Adrenal gland (tissue), 12 donors: Measurements from ENCODE around the gene TMEM266. TPM values are rescaled to one million over a fixed set of nuclear protein-coding genes. Genes with fewer than 3 reads are reported as not detected.

ENCODE experiments used
- DNase-seq, 7 donors: peaks; one replicate each; pipeline ENCODE4 v3.0.0-alpha.2; 2019 to 2020
- H3K27ac ChIP-seq, 5 donors: fragments of 200-600 bp; sonication (generic) in 4 of 5; 1 replicate in 3 of 5; 2 replicates in 2 of 5; pipeline versions ENCODE4 v1.5.1 to v1.8.0; 2016 to 2020; ENCODE audit warnings: mild to moderate bottlenecking in 1 of 5
- H3K27me3 ChIP-seq: fragments of 200-600 bp; 2 replicates; pipeline ENCODE4 v1.8.0; 2021
- H3K36me3 ChIP-seq, 2 donors: fragments of 200-600 bp; replicated peaks in 1 of 2; 1 replicate in 1 of 2; 2 replicates in 1 of 2; pipeline versions ENCODE4 v1.5.1 to v1.8.0; 2018 to 2022
- H3K4me1 ChIP-seq, 2 donors: fragments of 200-600 bp; replicated peaks in 1 of 2; 1 replicate in 1 of 2; 2 replicates in 1 of 2; pipeline versions ENCODE4 v1.5.1 to v1.8.0; 2018 to 2021
- H3K4me3 ChIP-seq, 4 donors: fragments of 200-600 bp; sonication (generic) in 3 of 4; one replicate each; pipeline ENCODE4 v1.5.1; 2016 to 2018
- H3K9me3 ChIP-seq, 3 donors: fragments of 200-600 bp; sonication (generic) in 1 of 3; replicated peaks in 1 of 3; 1 replicate in 2 of 3; 2 replicates in 1 of 3; pipeline versions ENCODE4 v1.5.1 to v1.8.0; 2016 to 2021
- CTCF ChIP-seq, 6 experiments: fragments of 450-650 bp in 4 of 6; fragments of 200-600 bp in 2 of 6; sonication (generic) in 1 of 6; IDR thresholded peaks; 1 replicate in 5 of 6; 2 replicates in 1 of 6; pipeline versions ENCODE4 v1.5.1 to v1.8.0; 2016 to 2021; ENCODE audit warnings: antibody characterized with exemption in 6 of 6, mild to moderate bottlenecking in 2 of 6, moderate library complexity in 1 of 6
- POLR2A ChIP-seq, 2 donors: fragments of 450-650 bp; IDR thresholded peaks; one replicate each; pipeline ENCODE4 v1.6.1; 2017; ENCODE audit warnings: antibody characterized with exemption in 2 of 2, mild to moderate bottlenecking in 2 of 2, moderate library complexity in 1 of 2
- WGBS, 4 donors: extraction: QIAGEN DNeasy Blood & Tissue Kit in 2 of 4; methylation state at CpG; one replicate each; pipeline versions ENCODE4 v1.1.5 to v1.1.7; 2013 to 2017; 5-methylcytosine and 5-hydroxymethylcytosine counted together
- intact Hi-C, 2 donors: fragments of 100-400 bp; cut with DNase I; formaldehyde crosslinking; loops; one replicate each; pipeline versions ENCODE4 v1.14.1 to v1.15.0; 2022 to 2023
- polyA plus RNA-seq, 3 donors: library from polyadenylated mRNA; stranded (reverse); fragments of 200-250 nt in 2 of 3; fragments of 350-450 nt in 1 of 3; fragmentation: Illumina TruSeq in 1 of 3; extraction: RNeasy Lipid Tissue Mini Kit (QIAGEN cat#74804) in 1 of 3; gene quantifications; one replicate each; pipeline ENCODE4 v1.2.3, GENCODE V29; 2013 to 2014
- total RNA-seq, 9 donors: library from RNA; depleted of rRNA in 4 of 9; stranded (reverse); fragments of >200 nt in 4 of 9; fragments of 120-200 nt in 1 of 9; fragmentation: NEBNext Ultra II Directional in 1 of 9; extraction: Animal tissue kit (Norgen Biotek cat#: 25700) in 1 of 9; gene quantifications; one replicate each; pipeline versions ENCODE4 v1.1.0 to v1.2.4, GENCODE V29; 2013 to 2023
- donor health status: healthy with polysubstance abuse.
- donor health status: Bipolar disorder and iron deficiency.
- donor health status: DM: yes; HTN: yes; CAD: no.
- donor health status: DM: no; HTN: no; CAD: no.
- donor health status: DM: no; HTN: no; CAD: no.
- donor health status: DM: yes; HTN: yes; CAD: no.

TMEM266 gene
- total and polyA plus RNA-seq, 12 donors, result 1.3 to 23.1 (median 5.9) TPM

GRCh38 chr15:76174654-76175053 is 114.9 kb downstream of the TMEM266 start:
- no peak for DNase-seq
- 93 to 98% (median 95%) methylated on average over 5 of the region's 5 CpGs for WGBS, 4 donors
- Histone ChIP-seq H3K36me3 (no peaks in the 10 kb centered on the region), H3K4me1 (peaks cover 0 to 5% of the 10 kb centered on the region in 2 donors), H3K27ac (no peak overlapping the region), H3K27me3 (no peaks in the 10 kb centered on the region), H3K9me3 (no peaks in the 10 kb centered on the region), H3K4me3 (no peak overlapping the region)
- TF ChIP-seq POLR2A (IDR thresholded peaks at IDR 0.05) (no peak), CTCF (IDR thresholded peaks at IDR 0.05) (no peak)
- intact Hi-C loops, result no loop called here

- TF ChIP-seq CTCF (IDR thresholded peaks at IDR 0.05), result no peak
- TF ChIP-seq POLR2A (IDR thresholded peaks at IDR 0.05), result no peak
- Histone ChIP-seq H3K36me3 (no peaks in the 10 kb centered on the region), H3K4me1 (peaks cover 0 to 5% of the 10 kb centered on the region in 2 donors), H3K27me3 (no peaks in the 10 kb centered on the region), H3K27ac (no peak overlapping the region), H3K4me3 (no peak overlapping the region), H3K9me3 (no peaks in the 10 kb centered on the region)
- peak in 6 of 7 donors; percentile 53 to 78 (median 70) for DNase-seq
- 55 to 68% (median 62%) methylated on average over 3 to 8 of the region's 8 CpGs for WGBS, 4 donors
- intact Hi-C loops, result no loop called here
Measured at GRCh38 chr15:76175442-76175841, 115.7 kb downstream of the TMEM266 start.

- H3K27ac ChIP-seq, result no peak overlapping the region
- H3K4me1 ChIP-seq, result peaks cover 0 to 5% of the 10 kb centered on the region in 2 donors
- H3K27me3 ChIP-seq, result no peaks in the 10 kb centered on the region
- intact Hi-C loops, result no loop called here
- H3K9me3 ChIP-seq, result no peaks in the 10 kb centered on the region
- no peak for TF ChIP-seq POLR2A (IDR thresholded peaks at IDR 0.05)
- TF ChIP-seq CTCF (IDR thresholded peaks at IDR 0.05), result no peak
- no peak overlapping the region for H3K4me3 ChIP-seq
- WGBS, 4 donors, result 94 to 100% (median 97%) methylated on average over 3 to 10 of the region's 10 CpGs
- DNase-seq, result no peak
- H3K36me3 ChIP-seq, result no peaks in the 10 kb centered on the region
Measured at GRCh38 chr15:76176059-76176458, 116.3 kb downstream of the TMEM266 start.

- Histone ChIP-seq H3K36me3 (no peaks in the 10 kb centered on the region), H3K27ac (peak overlapping the region in 2 of 5 donors; percentile 29 to 69), H3K4me1 (peaks cover 0 to 5% of the 10 kb centered on the region in 2 donors), H3K4me3 (no peak overlapping the region), H3K9me3 (no peaks in the 10 kb centered on the region), H3K27me3 (no peaks in the 10 kb centered on the region)
- DNase-seq, result no peak
- TF ChIP-seq POLR2A (IDR thresholded peaks at IDR 0.05) (no peak), CTCF (IDR thresholded peaks at IDR 0.05) (no peak)
- 94 to 97% (median 95%) methylated on average over 11 to 15 of the region's 15 CpGs for WGBS, 4 donors
- intact Hi-C loops, result no loop called here
Measured at GRCh38 chr15:76176487-76177085, 116.8 kb downstream of the TMEM266 start.
